GM12891 (cell line): ENCODE measurements around the gene MAD1L1.

Experiments
- POLR2A ChIP-seq: IDR thresholded peaks from 2 replicates; pipeline ENCODE4 v1.6.1; 2011; ENCODE audit warnings: low read depth, low read length, control low read depth
- POLR2AphosphoS5 ChIP-seq: IDR thresholded peaks from 2 replicates; pipeline ENCODE4 v1.6.1; 2011; ENCODE audit warnings: low read depth, low read length, control low read depth

GRCh38 chr7:2019711-2020511 is 212.8 kb downstream of the MAD1L1 start:
- no peak for TF ChIP-seq POLR2A
- TF ChIP-seq POLR2AphosphoS5, result no peak
